Measurements from ENCODE around the gene ZNF474.
A peak's percentile ranks its signal among the peaks of the same experiment; 100 is the strongest.

Gene ZNF474

DNA sequence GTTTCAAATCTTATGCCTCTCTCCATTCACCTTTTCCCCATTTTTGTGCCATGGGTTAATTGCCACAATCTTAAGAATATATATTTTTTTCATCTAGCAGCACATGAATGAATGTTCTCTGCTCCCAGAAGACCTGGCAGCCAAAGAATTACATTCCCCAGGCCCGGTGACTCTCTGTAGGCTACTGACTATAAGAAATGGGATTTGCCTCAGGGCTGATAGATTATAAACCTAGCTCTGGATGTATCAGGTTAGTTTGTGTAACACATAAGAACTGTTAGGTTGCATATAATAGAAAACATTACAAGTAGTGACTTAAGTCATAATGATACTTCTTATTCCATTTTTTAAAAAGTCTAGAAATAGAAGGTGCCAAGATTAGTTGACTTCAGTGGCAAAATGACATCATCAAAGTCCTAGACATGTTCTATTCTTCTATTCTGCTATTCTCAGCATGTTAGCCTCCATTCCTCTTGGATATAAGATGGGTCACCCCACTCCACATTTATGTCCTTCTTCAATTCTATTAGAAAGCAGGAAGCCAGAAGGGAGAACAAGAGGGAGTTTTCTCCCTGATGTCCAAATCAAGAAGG, 10.9 kb upstream of the ZNF474 start:
- DNase-seq (ENCODE audit: low read depth) = no peak

- no peak for DNase-seq (ENCODE audit: low read depth)
These were observed 10.1 kb upstream of the ZNF474 start for GRCh38 chr5:122119205-122119604.

DNA sequence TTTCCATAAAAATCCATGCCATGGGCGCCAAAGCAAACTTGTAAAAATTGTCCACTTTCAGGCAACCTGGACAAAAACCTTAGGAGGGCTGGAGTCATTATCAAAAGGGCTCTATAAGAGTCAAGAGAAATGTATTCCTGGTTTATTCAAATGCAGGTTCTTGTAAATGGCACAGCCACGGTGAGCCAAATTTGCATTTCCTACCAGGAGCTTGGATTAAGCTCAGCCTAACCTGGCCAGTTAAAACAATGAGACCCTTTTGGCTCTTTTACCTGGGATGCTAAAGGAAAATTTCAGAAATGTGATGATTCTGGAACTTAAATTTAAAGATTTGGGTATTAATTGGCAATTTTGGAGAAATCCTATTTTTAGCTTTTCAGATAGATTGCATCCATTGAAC, 8.9 kb upstream of the ZNF474 start:
- no peak for DNase-seq (ENCODE audit: low read depth)

GRCh38 chr5:122120957-122121356, 8.4 kb upstream of the ZNF474 start:
- DNase-seq (ENCODE audit: low read depth) = no peak

DNA sequence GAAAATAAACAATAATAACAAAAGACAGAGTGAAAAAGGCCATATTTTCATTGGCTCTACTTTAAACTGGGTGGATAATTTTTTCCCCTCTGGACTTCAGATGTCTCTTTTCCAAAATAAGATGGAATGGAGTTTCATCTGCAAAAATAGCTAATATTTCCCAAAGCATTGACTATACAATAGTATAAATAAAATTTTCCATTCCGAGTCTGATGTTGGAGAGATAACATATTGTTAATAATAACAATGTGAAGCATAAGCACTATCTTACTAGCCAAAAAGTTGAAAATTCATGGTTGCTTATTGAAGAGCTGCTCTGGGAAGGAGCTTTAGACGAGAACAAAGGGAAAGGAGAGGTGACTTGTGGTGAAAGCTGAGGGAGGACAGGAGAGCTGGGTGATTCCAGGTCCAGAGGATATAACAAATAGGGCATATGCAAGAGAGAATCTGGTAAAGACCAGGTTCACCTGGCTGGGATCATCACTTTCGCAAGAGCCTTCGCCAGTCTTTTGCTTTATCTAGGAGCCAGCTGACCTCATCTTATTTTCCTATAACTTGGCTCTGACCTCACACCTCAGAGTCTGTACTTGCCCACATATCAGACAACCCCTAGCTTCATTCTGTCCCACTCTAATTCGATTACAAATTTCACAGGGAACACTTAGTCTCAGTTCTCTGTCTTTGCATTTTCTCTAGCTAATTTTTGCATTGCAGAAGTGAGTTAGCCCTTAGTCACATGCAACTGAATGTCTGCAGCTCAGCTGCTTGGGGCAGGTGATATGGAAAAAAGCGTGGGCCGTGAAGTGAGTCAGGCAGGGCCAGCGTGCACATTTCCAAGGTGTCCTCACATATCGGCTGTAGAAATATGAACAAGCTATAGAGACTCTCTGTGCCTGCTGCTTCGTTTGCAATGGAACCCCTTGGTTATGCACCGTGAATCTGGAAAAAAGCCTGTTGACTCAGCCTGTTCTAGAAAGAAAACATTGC, 7.6 kb upstream of the ZNF474 start:
- no peak for DNase-seq (ENCODE audit: low read depth)

DNA sequence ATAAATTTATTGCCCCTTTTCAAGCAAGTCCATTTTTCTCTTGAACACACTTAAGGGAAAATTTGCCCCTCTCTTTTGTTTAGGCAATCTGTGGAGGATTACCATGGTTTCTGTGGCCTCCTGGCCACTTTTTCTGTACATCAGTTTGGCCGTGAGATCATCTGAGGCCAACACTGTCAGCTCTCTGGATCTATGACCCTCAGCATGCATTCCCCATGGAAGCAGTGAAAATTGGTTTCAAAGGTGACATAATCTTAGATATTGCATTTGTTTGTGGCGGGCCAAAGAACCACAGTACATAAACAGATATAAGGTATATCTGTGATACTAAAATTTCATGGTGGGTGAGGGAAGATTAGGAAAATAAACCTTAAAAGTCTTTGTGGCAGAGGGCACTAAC, 4.6 kb upstream of the ZNF474 start:
- no peak for DNase-seq (ENCODE audit: low read depth)

DNA sequence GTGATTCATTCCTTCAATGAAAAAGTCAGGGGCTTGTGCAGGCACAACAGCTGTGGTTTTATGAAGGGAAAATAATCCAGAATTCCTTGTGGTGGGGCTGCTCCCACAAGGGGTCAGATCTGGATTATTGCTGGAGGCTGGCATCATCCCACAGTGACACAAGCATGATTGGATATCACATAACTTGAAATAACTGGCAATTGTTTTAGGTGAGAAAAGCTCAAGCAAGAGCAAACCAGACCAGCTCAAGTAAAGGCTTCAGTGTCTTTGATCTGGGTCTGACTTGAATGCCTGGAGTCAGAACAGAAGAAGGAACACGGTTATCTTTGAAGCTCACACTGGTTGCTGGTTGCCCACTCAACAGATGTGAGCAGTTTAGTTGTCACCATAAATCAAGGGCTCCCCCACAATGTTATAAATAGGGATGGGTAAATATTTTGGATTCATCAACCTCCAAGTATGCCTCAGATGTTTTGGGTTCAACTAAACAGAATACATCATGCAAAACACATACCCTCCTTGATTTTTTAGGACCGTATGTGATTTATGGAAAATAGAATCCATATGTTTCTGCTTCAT, 3.1 kb upstream of the ZNF474 start:
- no peak for DNase-seq (ENCODE audit: low read depth)

- no peak for DNase-seq (ENCODE audit: low read depth)
These were observed 2.5 kb upstream of the ZNF474 start for GRCh38 chr5:122126756-122127321.

GRCh38 chr5:122130152-122130551, 806 bp downstream of the ZNF474 start:
- DNase-seq (ENCODE audit: low read depth) = no peak

DNA sequence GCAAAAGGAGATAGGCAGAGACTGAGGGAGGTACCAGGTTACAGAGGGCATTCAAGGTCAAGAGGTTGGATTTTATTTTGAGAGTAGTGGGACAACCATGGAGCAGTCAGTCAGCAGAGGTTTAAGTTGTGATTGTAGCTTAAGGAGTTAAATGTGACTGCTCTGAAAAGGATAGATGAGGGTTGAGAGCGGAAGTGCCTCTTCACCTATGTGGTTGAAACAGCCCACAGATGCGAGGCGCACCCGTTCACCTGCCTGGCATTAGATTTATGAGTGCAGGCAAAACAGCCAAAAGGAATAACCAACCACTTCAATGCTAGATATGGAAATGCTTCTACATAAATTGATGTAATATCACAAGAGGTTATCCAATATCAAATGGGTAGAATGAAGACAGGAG, 8.4 kb downstream of the ZNF474 start:
- no peak for DNase-seq (ENCODE audit: low read depth)

GRCh38 chr5:122138356-122138755, 9.0 kb downstream of the ZNF474 start:
- DNase-seq (ENCODE audit: low read depth) = no peak

- DNase-seq (ENCODE audit: low read depth) = no peak
These were observed 11.6 kb downstream of the ZNF474 start for GRCh38 chr5:122140900-122141299.

DNA sequence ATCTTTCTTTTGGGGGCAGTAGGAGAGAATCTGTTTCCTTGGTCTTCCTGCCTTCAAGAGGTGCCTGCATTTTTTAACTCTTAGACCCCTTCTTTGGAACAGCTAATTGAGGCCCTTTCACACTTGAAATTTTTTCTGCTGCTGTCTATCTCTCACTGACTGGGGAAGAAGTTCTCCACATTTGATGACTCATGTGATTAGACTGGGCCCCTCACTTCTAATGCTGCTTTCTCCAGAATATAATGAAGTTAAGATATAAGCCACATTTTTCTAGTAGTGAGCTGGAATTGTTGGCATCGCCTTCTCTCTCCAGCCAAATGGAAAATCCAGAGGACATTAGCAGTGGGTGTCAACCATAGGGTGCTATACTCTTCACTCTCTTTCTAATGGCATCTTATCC, 12.4 kb downstream of the ZNF474 start:
- no peak for DNase-seq (ENCODE audit: low read depth)

GRCh38 chr5:122142480-122143164, 13.3 kb downstream of the ZNF474 start:
- peak; percentile 83 for DNase-seq (ENCODE audit: low read depth)

DNA sequence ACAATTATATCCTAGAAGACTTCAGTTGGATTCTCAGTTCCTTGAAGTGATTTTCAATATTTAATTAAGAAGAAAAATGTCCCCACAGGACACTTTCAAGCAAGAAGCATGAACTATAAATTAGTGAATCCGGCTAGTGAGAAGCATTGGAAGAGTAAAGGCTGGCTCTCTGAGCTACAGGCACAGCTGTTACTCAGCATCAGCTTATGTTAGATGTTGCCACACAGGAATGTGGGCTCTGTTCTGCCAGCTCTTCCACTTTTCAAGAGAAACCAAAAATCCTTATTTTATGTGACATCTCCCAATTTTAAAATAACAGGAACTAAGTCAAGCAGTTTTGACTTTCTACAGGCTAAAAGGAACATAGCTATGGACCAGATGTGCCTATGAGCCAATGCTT, 14.9 kb downstream of the ZNF474 start:
- no peak for DNase-seq (ENCODE audit: low read depth)

DNA sequence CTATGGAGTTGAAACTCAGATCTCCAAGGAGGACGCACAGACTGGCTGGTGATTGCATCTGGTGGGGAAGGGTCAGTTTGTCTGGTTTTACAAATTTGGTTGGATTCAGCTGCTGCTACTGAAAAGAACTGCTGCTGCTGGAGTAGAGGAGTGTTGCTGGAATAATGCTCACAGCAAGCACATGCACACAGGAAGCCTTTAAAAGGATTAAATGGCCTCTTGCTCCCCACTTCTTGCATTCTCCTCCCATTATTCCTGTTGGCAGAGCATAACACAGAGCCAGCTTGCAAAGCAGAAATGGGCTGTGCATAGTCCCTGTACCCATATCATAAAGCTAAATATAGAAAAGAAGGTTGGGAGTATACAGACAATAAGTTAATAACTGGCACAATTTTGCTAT, 16.6 kb downstream of the ZNF474 start:
- DNase-seq (ENCODE audit: low read depth) = no peak

DNA sequence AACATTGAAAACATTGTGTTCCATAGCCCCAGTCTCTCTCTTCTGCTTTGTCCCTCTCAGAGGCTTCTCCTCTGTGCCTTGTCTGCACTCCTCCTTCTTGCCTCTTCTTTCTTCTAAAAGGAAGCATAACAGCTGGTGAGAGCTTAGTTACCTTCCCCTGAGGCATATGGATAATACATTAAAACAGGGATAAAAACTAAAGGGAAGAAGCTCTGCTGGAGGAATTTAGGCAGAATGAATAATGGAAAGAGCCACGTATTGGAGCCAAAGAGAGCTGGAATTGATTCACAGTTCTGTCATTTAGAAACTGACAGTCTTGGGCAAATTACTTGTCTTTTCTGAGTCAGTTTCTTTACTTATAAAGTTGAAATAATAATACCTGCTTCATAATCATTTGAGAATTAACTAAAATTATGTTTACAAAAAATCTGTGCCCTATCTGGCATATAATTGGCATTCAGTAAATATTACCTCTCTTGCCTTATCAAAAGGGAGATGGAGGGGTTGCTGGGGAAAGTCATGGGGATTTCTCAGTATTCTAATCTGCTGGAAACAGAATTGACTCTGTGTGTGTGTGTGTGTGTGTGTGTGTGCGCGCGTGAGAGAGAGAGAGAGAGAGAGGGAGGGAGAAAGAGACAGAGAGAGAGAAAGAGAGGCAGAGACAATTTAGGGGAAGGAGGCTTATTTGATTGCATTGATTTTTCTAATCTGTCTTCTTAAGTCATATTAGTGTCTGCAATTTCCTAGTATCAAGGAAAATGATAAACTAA, 20.2 kb downstream of the ZNF474 start:
- DNase-seq (ENCODE audit: low read depth) = no peak

DNA sequence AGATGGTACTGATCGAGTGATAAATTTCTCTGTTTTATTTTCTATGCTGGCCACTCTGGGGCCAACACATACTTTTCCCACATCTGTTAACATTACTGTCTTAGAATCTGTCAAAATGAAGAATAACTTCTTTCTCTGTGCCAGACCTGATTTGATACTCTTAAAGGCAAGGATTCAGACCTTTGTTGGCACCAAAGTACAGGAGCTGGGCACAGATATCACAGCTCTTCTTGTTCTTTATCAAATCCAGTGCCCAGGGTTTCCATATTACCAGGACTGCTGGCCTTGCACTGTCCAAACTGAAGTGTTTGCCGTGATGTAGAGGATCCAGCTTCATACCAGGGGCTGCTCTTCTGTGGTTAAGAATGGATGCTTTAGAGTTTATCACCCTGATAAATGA, 20.9 kb downstream of the ZNF474 start:
- DNase-seq (ENCODE audit: low read depth) = no peak

DNA sequence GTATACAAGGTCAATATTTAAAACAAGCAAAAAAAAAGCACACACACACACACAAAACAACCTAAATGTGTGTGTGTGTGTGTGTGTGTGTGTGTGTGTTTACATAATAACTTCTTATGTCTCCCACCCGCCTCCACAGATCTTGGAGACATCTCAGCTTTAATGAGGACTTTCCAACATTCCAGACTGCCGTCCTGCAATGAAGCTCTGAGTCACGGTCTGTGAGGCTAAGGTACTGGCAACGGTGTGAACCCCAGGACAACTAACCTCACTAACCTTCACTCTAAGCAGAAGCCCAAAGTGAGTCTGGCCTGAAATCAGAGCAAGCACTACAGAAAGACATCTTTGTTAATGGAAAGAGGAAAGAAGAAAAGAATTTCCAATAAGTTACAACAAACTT, 22.3 kb downstream of the ZNF474 start:
- DNase-seq (ENCODE audit: low read depth) = peak; percentile 89

GRCh38 chr5:122152266-122152900, 23.0 kb downstream of the ZNF474 start:
- DNase-seq (ENCODE audit: low read depth) = no peak

DNA sequence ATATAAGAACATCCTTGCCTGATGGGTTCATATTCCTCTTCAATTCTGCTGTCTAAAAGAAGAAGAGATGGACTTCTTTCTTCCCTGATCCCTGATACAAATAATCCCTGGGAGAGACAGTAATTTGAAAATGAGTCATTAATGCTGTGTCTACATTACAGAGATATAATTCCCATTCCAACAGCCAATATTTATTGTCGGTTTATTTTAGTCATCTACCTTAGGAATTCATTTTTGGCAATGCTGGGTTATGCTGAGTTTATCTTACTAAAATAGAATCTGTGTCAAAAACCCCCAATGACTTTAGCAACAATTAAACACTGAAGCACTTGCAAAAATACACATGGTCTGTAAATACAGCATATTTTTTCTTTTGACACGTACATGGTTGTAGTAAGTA, 23.9 kb downstream of the ZNF474 start:
- DNase-seq (ENCODE audit: low read depth) = no peak
